Chondrocyte (in vitro differentiated cells): ENCODE results near the gene SERPIND1. TPM values are rescaled to one million over a fixed set of nuclear protein-coding genes. Genes with fewer than 3 reads are reported as not detected.

ENCODE experiments used
- DNase-seq: peaks from one replicate; pipeline ENCODE4 v3.0.0; 2021; ENCODE audit warnings: mixed read lengths, low spot score
- H3K27ac Mint-ChIP-seq: one replicate; pipeline ENCODE4 v1.8.0; 2021; ENCODE audit warnings: mild to moderate bottlenecking, moderate library complexity, mixed read lengths; ENCODE audit not compliant: unreplicated experiment
- H3K27me3 Mint-ChIP-seq: 2 replicates; pipeline ENCODE4 v1.8.0; 2021; ENCODE audit warnings: low read depth, mixed read lengths
- H3K36me3 Mint-ChIP-seq: 2 replicates; pipeline ENCODE4 v1.8.0; 2021; ENCODE audit warnings: low read depth, mixed read lengths
- H3K4me1 Mint-ChIP-seq: 2 replicates; pipeline ENCODE4 v1.8.0; 2021; ENCODE audit warnings: low read depth, mild to moderate bottlenecking, mixed read lengths
- H3K4me3 Mint-ChIP-seq: one replicate; pipeline ENCODE4 v1.8.0; 2021; ENCODE audit warnings: mild to moderate bottlenecking, moderate library complexity, mixed read lengths; ENCODE audit not compliant: unreplicated experiment
- H3K9me3 Mint-ChIP-seq: 2 replicates; pipeline ENCODE4 v1.8.0; 2021; ENCODE audit warnings: low read depth, mixed read lengths
- total RNA-seq: library from RNA; stranded (reverse); gene quantifications from 3 replicates; pipeline ENCODE4 v1.2.1, GENCODE V29; 2021
- TF ChIP-seq, protein P1 (sequence below): fragments of 200-600 bp; sonication (generic); IDR thresholded peaks from 2 replicates; pipeline ENCODE4 v1.5.0; 2021; ENCODE audit warnings: antibody characterized with exemption, mild to moderate bottlenecking, moderate library complexity

Gene SERPIND1
- total RNA-seq, 1 donor from 2014 or later = not detected

DNA sequence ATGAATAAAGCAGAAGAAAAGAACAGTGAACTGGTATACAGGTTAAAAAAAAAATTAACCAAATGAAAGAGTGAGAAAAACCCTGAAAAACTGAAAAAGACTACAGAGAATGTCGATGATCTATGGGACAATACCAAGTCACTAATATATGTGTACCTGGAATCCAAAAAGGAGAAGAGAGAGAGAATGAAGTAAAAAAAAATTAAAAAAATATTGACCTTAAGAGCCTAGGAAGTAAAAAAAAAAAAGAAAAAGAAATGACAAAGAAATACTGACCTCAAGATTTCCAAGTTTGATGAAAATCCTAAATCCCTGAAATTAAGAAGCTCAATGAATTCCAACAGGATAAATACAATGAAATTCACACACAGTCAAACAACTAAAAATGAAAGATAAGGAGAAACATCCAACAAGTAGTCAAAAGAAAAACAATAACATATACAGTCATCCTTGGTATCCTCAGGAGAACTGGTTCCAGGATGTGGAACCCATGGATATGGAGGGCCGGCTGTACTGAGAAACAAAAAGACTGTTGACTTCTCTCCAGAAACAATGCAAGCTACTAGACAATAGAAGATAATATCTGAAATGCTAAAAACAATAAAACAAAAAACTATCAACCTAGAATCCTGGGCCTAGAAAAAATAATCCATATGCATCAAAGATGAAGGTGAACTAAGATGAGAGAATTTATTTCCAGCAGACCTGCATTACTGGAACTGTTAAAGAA is 33.5 kb upstream of the SERPIND1 start:
- TF ChIP-seq, protein P1, sequence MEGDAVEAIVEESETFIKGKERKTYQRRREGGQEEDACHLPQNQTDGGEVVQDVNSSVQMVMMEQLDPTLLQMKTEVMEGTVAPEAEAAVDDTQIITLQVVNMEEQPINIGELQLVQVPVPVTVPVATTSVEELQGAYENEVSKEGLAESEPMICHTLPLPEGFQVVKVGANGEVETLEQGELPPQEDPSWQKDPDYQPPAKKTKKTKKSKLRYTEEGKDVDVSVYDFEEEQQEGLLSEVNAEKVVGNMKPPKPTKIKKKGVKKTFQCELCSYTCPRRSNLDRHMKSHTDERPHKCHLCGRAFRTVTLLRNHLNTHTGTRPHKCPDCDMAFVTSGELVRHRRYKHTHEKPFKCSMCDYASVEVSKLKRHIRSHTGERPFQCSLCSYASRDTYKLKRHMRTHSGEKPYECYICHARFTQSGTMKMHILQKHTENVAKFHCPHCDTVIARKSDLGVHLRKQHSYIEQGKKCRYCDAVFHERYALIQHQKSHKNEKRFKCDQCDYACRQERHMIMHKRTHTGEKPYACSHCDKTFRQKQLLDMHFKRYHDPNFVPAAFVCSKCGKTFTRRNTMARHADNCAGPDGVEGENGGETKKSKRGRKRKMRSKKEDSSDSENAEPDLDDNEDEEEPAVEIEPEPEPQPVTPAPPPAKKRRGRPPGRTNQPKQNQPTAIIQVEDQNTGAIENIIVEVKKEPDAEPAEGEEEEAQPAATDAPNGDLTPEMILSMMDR = no peak
- Mint-ChIP-seq H3K27me3 (no peaks in the 10 kb centered on the region), H3K27ac (no peak overlapping the region), H3K4me1 (no peaks in the 10 kb centered on the region), H3K36me3 (peaks cover 27% of the 10 kb centered on the region), H3K4me3 (no peak overlapping the region), H3K9me3 (peaks cover 9% of the 10 kb centered on the region)
- no peak for DNase-seq

DNA sequence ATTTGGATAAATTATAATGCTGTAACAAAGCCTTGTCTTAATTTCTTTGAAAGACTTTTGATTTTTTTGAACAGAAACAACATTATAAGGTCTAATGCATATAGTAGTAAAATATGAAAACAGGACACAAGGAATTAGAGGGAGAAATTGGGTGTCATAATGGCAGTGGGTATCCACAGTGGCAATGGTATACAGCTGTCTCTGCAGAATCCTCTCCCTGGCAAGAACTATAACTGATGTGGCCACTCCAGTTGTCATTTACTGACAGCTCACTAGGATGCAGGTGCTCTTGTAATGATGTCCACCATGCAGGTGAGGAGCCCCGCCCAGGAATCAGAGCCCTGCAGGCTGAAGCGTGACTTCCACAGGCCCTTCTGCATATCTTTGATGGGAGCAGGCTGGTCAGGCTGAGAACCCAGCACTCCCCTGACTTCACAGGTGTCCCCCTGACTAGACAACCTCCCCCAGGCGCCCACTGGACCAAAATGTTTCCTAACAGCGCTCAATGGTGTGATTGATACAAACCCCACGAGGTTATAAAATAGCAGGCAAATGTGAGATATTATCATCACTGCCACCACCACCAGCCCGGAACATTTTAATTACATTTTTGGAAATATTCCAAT is 32.8 kb upstream of the SERPIND1 start:
- Mint-ChIP-seq H3K4me1 (no peaks in the 10 kb centered on the region), H3K4me3 (no peak overlapping the region), H3K27ac (no peak overlapping the region), H3K27me3 (no peaks in the 10 kb centered on the region), H3K9me3 (peaks cover 9% of the 10 kb centered on the region), H3K36me3 (peaks cover 25% of the 10 kb centered on the region)
- no peak for DNase-seq
- TF ChIP-seq, protein P1 = no peak

DNA sequence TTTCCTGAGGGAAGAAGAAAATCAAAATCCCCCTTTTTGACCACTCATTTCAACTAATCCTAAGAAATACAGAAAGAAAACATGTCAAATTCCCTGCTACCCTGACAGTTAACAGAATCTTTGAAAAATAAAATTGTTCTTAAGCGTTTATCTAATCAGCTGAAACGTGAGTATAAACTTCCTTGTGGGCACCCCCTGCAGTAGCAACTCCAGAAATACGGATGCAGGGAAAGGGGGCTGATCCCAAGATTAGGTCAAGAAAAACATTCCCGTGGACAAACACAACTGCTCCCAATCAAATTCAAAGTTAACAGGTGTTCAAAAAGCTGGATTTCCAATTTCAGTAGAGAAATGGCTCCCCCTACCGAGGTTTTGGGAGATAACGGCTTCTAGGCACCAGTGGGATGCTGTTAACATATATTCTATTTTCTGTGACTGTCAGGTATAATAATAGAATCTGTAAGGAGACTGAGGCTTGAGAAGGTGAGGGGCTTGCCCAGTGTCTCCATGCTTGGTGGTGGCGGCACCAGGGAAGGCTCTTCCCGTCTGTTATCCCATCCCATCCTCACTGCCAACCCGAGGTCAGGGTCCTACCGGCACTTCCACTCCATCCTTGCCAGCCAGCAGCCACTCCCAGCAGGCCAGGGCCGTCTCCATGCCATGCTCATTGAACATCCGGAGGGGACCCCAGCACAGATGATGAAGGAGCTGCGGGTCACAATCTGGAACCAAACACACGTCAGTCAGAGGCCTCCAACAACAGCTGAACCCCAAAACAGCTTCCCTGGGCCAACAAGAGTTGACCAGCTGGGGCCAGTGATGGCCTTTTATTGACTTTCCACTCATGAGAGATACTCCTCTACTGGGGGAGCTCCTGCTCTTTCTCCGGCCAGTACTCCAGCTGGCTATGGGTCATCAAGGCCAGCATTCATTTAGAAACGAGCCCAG is 32.0 kb upstream of the SERPIND1 start:
- Mint-ChIP-seq H3K27ac (no peak overlapping the region), H3K4me3 (no peak overlapping the region), H3K4me1 (no peaks in the 10 kb centered on the region), H3K36me3 (peaks cover 30% of the 10 kb centered on the region), H3K27me3 (no peaks in the 10 kb centered on the region), H3K9me3 (peaks cover 9% of the 10 kb centered on the region)
- DNase-seq = no peak
- TF ChIP-seq, protein P1 = peak; percentile 80

DNA sequence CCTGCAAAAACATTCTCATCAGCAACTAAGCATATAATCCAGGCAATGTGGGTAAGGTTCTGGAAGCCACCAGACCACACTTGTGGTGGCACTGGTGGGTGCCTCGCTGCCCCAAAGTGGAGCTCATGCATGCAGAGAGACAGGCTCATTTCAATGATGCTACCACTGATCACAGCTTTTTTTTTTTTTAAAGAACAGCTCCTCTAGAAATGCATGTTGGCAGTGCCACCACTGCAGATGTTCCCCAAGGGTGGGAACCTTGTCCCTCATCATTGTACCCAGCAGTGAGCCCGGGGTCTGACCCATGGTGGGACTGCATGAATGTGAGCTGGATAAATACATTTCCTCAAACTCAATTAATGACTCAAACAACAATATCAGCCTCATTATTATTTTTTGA is 31.1 kb upstream of the SERPIND1 start:
- H3K9me3 Mint-ChIP-seq = peaks cover 9% of the 10 kb centered on the region
- H3K36me3 Mint-ChIP-seq = peaks cover 33% of the 10 kb centered on the region
- H3K27ac Mint-ChIP-seq = no peak overlapping the region
- no peaks in the 10 kb centered on the region for H3K27me3 Mint-ChIP-seq
- TF ChIP-seq, protein P1 = no peak
- no peak overlapping the region for H3K4me3 Mint-ChIP-seq
- no peak for DNase-seq
- no peaks in the 10 kb centered on the region for H3K4me1 Mint-ChIP-seq

DNA sequence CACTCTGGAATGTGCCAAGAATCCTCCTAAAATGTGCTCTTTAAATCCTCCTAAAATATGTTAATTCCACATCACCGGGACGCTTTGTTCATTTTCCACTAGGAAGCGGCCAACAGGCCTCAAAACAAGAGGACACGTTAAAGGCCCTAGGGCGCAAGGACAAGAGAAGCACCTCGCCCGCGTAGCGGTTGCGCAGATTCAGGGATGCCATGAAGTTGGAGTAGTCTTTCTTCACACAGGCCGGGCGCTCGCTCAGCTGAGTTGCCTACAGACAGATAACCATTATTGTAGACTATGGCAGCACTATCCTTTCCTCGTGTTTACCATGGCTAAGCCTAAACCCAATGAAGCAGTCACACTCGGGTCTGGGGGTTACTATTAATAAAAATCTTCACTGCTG is 29.5 kb upstream of the SERPIND1 start:
- TF ChIP-seq, protein P1 = no peak
- Mint-ChIP-seq H3K27ac (no peak overlapping the region), H3K4me1 (peaks cover 12% of the 10 kb centered on the region)

More for the DNA sequence above, 29.5 kb upstream of the SERPIND1 start:
- no peak for DNase-seq
- Mint-ChIP-seq H3K36me3 (peaks cover 26% of the 10 kb centered on the region), H3K27me3 (no peaks in the 10 kb centered on the region), H3K9me3 (peaks cover 9% of the 10 kb centered on the region), H3K4me3 (no peak overlapping the region)
